Measurements from ENCODE around the gene C12orf75.
A peak's percentile ranks its signal among the peaks of the same experiment; 100 is the strongest.
"Not testable (repeated sequence)": the region's sequence is repeated elsewhere in the genome, so short reads cannot be mapped to it uniquely, and the experiment has no call there.

C12orf75 gene

DNA sequence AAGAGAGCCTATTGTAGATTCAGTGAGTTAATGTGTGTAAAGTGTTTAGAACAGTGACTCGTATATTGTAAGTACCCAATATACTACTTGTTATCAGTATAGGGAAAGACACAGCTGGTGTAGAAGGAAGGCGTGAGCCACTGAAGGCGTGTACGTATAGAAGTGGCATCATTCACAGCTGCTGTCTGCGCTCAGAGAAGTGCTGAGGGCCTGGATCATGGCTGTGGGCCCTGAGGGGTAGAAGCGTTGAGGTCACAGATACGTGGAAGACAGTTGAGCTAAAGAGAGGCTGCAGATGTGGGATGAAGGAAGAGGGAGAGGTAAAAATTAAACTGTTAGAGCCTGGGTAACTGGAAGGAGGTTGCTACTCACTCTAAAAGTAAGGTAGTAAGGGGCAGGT lies 5.9 kb downstream of the C12orf75 start:
- no peak for DNase-seq

DNA sequence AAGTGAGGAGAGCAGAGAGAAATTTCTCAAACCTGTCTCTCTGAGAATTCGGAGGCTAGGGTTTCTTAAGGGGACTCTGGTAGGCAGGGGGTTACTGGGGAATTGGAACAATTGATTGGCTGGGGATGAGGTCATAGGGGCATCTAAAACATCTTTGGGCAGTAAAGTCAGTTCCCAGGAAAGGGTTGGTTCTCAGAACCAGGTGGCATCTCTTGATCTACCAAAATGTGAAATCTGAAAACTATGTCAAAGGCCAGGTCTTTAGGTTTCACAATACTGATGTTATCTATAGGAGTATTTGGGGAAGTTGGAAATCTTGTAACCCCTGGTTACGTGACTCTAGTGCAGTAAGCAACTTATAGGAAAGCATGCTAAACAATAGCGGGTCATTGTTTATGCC lies 6.9 kb downstream of the C12orf75 start:
- peak; percentile 18 to 44 (median 22) for DNase-seq

DNA sequence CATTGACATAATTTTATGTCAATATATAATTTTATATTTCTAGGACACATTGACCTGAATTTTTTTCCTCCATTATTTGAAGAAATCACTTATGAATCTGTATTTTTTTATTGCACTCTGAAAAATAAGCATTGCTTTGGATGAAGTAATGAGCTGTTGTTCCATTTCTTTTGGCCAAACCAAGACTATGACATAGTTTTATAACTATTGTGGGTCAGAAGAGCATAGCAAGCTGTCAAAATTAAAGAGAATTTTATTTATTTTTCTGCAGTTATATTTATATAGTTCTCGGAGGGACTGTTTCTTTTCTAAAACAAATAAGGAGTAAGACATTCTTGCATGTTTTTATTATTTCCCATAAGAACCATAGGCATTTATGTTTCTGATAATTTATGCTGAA lies 8.5 kb downstream of the C12orf75 start:
- DNase-seq = no peak

DNA sequence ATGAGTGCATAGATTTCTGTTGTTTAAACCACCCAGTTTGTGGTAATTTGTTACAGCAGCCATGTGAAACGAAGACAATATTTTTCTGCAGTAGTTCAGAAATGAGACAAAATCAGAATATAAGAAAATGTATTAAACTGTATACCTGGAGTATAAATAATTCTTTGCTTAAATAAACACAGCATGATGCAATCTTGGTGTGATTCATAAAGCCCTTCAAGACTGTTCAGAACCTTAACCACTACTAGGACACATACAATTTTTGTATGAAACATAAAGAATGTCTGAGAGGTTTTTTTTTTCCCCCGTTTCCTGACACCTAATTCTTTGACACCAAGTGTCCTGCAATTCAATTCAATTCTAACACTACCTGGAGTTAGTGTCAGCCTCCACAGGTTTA lies 10.5 kb downstream of the C12orf75 start:
- DNase-seq = no peak

DNA sequence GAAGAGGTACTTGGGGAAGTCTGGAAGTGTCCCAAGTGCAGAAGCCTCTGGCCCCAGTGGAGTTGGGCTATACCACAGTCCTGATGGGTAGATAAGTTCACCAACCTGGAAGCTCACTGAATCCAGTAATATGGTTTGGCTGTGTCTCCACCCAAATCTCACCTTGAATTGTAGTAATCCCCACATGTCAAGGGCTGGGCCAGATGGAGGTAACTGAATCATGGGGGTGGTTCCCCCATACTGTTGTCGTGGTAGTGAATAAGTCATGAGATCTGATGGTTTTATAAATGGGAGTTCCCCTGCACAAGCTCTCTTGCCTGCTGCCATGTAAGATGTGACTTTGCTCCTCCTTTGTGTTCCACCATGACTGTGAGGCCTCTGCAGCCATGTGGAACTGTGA lies 11.1 kb downstream of the C12orf75 start:
- DNase-seq = not testable (repeated sequence)

DNA sequence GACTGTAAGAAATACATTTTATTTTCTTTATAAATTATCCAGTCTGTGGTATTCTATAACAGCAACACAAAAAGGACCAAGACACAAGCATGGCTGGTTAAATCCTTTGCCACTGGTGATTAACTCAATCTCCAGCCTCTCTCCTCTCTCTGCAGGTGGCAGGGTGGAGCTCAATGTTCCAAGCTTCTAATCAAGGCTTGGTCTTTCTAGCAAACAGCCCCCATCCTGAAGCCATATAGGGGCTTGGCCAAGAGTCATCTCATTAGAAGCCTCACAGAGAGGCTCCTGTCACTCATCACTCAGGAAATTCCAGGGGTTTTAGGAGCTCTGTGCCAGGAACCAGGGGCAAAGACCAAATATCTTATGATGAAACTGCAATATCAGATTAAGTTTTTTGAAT lies 12.0 kb downstream of the C12orf75 start:
- DNase-seq = no peak

DNA sequence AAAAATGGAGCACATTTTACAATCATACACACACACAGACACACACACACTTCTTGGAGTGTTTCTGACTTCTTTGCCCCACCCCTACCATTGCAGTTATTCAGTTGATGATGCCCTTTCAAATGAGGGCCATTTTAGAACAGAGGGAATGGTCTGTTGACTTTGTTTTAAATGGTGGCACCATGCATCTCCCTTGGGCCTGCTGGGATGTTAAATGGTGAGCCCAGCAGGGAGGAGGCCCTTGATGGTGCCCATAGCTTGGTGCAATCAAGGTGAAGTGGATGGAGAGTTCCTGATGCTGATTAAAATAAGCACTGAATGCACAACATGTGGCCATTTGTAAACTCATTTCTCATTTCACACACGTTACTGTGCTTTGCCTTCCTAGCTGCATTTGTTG lies 13.3 kb downstream of the C12orf75 start:
- DNase-seq = no peak

DNA sequence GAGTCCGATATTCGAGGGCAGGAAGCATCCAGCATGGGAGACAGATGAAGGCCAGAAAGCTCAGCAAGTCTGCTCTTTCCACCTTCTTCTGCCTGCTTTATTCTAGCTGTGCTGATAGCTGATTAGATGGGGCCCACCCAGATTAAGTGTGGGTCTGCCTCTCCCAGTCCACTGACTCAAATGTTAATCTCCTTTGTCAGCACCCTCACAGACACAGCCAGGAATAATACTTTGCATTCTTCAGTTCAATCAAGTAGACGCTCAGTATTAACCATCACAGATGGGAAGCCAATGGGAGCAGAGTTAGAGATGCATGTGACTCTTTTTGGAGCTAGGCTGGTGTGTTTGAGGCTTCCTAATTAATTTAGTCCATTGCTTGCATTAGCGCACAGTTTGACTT lies 17.0 kb downstream of the C12orf75 start:
- no peak for DNase-seq

DNA sequence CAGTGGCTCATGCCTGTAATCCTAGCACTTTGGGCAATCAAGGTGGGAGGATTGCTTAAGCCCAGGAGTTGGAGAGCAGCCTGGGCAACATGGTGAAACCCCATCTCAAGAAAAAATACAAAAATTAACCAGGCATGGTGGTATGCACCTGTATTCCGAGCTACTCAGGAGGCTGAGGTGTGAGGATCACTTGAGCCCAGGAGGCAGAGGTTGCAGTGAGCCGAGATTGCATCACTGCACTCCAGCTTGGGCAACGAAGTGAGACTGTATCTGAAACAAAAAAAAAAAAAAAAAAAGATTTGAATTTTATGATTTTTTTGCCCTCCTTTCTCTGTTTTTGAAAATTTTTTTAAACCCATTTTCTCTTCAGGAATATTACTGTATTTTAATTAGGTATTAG lies 17.7 kb downstream of the C12orf75 start:
- DNase-seq = no peak

DNA sequence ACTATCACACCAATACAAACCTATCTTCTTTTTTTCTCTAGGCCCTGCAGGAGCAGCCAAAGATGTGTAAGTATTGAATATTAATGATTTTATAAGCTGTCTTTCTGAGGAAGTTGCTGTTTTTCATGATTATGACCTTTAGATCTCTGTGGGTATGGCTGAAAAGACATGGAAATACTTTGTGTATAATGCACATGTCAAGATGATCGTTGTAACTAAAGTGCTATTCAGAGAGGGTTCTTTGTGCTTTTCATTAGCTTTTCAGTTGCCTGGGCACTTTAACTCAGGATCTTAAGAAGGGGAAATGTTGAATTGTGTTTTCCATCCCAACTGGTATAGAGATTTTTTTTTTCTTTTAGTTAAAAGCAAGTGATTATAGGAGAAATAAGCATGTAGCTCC lies 18.1 kb downstream of the C12orf75 start:
- no peak for DNase-seq

DNA sequence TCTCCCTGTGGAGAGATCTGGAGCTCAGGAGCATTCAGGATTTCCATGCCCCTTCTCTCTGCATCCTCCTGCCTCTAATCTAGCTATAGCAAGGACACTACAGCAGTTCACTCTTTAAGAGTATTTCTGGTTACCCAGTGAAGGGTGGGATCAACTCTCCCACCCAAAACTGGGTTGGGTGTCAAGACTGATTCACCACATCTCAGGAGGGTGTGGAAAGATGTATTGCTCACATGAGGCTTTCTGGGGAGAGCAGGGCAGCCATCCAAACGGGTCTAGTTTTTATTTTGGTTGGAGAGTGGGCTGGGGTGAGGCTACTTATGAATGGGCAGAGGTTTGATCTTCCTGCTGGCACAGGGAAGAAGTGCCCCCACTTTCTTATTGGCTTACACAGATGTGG lies 18.6 kb downstream of the C12orf75 start:
- DNase-seq = no peak

DNA sequence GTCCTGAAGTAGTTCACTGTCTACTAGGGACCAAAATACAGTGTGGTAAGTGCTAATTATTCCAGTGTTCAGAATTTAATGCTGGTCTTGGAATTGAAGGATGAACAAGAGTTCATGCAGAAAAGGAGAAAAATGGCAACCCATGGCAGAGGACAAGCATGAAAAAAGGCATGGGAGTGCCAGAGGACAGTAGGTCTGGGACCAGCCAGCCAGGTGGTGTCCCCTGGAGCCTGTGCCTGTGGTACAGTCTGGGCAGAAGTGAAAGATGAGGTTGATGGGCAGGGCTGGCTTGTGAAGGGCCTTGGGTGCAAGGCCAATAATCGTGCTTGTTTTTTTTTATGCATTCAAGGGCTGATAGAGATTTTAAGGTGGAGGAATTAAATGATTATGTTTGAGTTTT lies 21.0 kb downstream of the C12orf75 start:
- DNase-seq = no peak

DNA sequence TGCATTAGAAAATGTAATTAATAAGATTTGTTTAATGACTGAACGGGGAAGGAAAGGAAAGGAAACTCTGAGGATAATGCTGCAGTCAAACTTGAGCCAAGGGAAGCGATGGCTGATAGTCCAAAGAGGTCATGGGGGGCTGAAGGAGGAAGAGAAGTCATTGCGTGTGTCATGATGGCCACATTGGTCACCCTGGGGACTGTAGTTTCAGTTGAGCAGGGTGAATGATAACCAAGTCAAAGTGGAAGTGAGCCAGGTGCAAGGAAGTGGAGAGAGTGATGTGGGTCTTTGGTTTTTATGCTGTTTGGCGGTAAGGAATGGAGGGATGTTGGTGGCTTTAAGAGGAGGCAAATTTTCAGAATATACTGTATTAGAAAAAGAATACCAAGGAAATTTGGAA lies 21.6 kb downstream of the C12orf75 start:
- DNase-seq = no peak

DNA sequence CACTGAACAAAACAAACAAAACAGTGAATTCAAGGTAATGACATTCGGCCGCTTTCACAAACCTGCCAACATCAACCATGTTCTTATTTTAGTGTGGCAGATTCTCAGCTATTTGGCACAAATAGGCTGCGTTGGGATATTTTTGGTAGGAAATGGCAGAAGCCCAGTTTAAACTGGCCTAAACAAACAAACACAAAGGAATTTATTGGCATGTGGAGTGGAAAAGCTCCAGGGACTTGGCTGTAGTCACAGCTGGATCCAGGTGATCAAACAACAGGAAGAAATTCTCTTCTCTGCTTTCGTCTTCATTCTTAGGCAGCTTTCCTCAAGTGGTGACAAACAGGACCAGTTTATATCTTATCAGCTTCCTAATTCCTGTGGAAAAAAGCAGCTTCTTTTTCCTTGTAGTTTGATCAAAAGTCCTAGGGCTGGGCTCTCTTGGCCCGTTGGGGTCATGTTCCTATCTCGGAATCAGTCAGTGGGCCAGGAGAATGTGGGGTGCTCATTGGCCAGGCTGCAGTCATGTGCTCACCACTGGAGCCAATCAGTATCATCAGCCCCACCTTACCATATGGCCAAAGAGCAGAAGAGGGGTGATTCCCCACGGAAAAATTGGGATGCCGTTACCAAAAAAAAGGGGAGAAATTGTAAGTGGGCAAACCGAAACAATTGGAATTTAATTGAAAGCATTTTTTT lies 22.6 kb downstream of the C12orf75 start:
- no peak for DNase-seq

DNA sequence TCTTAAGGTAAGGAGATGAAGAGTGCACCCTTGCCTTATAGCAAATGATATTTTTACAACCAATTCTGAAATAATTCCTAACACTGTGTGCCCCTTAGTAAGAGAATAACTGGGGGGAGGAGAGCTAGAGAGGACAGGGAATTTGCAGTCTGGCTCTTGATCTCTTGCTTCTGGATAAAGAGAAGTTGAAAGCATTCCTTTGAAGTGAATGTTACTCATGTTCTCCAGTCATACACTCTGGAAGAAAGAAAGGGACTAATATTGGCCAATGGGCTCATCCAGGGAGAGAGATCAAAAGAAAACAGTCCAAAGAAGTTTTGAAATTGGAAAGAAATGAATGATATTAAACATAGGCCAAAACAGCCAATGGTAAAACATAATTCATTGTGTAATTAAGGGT lies 25.3 kb downstream of the C12orf75 start:
- DNase-seq = no peak

DNA sequence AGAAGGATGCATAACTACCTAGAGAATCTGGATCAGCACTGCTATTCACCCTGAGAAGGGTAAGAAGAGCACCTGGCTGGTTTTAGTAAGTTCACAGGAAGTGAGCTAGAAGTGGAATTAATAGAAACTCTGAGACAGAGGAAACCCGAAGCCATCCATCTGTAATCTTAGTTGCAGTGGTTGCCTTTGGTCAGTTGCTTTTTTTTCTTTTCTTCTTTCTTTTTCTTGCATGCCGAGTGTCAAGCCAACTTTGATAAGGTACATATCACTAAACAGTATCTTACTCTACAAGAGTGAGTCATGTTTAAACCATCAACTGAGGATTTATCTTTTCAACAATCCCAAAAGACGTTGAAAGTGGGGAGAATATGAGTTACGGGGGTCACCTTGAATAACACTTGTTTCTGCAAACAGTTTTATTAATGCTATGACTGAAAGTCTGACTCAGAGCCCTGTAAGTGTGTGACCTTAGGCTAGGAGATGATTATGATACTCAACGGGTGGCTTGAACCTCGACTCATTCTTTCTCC lies 26.7 kb downstream of the C12orf75 start:
- DNase-seq = no peak

DNA sequence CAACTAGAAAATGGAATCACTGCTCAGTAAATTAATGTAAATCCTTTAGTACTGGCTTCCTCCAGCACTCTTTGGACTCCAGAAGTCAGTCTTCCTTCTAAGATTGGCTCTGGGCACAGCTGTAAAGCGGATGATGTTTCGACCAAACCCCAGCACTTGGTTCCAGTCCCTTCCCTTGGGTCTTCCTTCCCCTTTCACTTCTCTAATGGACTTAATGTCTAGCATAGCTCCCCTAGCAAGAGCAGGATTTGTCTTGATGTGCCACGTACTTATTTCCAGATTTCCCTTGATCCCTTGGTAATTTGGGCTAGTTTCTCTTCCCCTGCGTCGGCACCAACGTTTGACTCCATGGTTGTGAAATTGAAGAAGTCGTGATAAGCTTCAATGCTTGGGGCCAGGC lies 28.3 kb downstream of the C12orf75 start:
- DNase-seq = peak; percentile 62 to 75 (median 69)

DNA sequence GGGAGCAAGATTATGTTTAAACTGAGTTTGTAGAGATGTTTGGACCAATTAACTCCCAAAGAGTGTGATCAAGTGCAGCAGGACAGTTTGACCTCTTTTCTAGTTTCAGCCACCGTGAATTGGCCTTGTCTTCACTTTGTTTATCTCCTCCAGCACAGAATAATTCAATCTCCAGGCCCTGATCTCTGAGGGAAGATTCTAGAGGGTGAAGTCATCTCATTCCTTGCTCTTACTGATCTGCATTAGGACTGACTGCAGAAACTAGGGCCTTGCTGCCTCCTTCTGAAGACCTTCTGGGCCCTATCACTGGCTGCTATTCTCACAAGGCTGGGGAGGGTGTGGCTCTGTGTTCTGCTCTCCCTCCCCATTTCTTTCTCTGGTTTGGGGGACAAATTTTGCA lies 29.4 kb downstream of the C12orf75 start:
- DNase-seq = no peak

DNA sequence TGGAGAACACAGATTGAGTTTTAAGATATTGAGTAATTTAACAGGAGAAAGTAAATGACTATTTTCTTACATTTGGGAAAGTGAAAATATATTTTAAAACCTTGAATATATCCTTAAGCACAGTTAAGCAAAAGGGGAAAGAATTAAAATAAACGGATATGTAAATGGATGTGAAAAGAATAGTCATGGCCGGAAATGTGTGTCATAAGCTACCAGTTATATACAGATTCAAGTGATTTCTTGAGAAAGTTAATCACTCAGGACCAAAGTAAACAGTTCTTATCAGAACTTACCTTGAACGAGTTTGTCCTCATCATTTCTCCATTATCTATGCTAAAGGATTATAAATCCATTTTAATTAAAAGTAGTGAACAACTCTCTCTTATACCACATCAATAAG lies 33.4 kb downstream of the C12orf75 start:
- DNase-seq = no peak

DNA sequence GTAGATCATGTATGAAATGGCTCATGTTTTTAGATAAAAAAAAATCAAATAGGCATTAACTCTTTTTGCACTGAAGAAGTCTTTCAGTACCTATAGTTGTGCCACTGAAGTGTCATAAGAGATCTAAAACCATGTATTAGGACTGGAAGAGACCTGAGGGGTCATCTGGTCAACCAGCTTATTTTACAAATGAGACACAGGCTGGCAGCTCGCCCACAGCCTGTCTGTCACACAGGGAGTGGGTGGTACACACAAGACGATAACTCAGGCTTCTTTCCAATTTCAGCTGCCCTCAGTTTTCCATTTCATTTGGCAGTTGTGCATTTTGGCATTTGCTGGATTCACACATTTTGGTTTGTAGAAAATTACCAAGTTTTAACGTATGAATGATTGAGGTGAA lies 34.7 kb downstream of the C12orf75 start:
- no peak for DNase-seq

DNA sequence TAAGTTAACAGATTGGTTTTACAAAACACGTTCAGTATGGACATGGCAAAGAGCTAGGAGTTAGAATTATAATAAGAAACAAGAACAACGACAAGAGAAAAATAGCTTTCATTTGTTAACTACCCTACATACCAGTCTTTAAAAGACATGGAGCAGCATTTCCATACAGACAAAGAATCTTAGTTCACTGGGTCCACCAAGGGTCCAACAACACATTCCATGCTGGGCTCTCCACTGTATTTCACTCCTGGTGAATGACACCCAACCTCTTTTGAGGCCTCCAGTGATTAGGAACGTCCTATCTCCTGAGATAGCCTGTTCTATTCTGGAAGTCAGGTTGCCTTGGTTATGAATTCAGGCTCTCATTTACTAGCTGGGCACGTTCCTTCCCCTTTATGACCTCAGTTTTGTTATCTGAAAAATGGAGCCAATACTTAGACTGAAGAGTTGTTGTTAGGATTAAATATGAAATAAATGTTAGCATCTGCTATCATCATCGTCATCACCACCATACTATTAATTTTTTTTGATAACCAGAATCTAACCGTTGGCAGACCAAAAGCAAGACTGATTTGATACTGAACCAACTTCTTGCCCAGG lies 37.7 kb downstream of the C12orf75 start:
- no peak for DNase-seq

DNA sequence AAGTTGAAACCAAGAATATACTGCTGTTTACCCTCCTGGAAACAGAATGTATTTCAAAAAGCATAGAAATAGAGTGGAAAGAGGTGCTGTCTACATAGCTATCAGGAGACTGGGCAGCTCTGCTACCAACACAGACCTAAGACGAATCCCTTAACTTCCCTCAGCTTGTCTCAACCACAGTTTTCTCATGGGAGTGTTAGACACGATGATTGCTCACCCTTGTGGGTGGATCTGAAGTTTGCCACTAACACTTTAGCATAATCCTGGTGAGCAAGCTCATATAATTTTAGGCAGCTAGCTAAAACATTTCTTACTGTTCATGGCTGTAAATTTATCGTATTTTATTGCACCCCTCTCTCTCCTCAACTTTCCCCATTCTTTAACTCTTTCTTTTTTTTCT lies 38.5 kb downstream of the C12orf75 start:
- DNase-seq = peak in 2 of 3 donors; percentile 30 to 37

DNA sequence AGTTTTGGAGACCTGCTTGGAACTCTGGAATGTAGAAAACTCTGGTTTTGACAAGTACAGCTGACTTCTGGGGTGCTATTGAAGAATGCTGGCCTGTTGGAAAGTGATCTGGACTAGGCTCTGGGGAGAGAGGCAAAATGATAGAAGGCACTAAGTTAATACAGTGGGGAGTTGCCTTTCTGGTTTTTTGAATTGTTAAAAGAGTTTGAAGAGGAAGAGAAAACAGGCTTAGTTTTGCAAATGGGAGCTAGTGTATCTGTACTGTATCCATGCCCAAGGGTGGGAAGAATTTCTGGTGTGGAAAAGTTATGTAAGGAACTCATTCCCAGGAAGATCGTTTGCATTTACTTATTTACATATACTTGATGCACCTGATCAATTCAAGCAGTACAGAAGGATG lies 43.8 kb downstream of the C12orf75 start:
- DNase-seq = no peak

DNA sequence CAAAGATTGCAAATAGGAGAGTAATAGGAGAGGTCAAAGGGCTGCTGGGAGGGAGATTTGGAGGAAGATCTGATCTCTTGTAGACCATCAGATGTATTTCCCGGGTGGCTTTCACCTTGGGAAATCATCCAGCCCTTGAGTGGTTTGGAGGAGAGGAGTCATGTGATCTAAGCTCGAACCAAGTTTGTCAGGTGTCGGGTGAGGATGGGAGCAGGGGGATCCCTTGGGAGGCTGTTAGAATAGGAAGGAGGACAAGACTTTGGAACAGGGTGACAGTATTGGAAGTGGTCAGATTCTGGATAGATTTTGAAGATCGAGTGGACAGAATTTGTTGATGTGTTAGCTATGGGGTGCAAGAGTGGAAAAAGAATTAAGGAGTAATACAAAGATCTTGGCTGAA lies 46.6 kb downstream of the C12orf75 start:
- no peak for DNase-seq

DNA sequence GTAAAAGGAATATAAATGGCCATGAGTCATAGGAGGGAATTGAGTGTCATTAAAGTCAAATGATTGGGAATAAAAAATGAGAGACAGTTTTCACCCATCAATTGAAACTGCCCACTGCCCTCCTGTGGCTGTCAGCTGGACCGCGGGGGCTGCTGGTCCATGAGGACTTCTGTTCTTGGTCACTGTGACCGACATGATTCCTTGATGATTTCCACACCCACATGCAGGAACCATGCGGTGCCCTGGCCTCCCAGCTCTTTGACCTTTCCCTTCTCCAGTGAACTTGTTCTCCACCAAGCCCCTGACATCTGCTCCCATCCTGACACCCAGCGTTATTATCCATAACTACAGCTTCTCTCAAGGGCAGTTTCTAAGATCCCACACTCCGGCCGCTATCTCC lies 48.4 kb downstream of the C12orf75 start:
- peak in 2 of 3 donors; percentile 7 to 15 for DNase-seq
